H1 (cell line): ENCODE data around the gene KDM2A. TPM values are rescaled to one million over a fixed set of nuclear protein-coding genes. Genes with fewer than 3 reads are reported as not detected.

Experiments used
- CHD7 ChIP-seq: fragments of 300-600 bp; sonication (generic); IDR thresholded peaks from 2 replicates; pipeline ENCODE4 v1.7.1; 2012; ENCODE audit warnings: low read length, moderate library complexity, mild to moderate bottlenecking, inconsistent platforms; ENCODE audit not compliant: insufficient replicate concordance
- E2F6 ChIP-seq: IDR thresholded peaks from 2 replicates; pipeline ENCODE4 v1.6.1; 2012; ENCODE audit warnings: inconsistent platforms
- GABPA ChIP-seq: IDR thresholded peaks from 2 replicates; pipeline ENCODE4 v1.6.1; 2011; ENCODE audit warnings: mild to moderate bottlenecking, low read length, moderate library complexity, borderline replicate concordance; ENCODE audit not compliant: insufficient read depth
- MAFK ChIP-seq: IDR thresholded peaks from 2 replicates; pipeline ENCODE4 v1.6.1; 2012; ENCODE audit warnings: low read depth, mild to moderate bottlenecking, improper control_type of control experiment, low read length
- MAX ChIP-seq: IDR thresholded peaks from 2 replicates; pipeline ENCODE4 v1.6.1; 2012; ENCODE audit warnings: inconsistent platforms
- POLR2A ChIP-seq, 2 experiments: IDR thresholded peaks; 1 replicate in 1 of 2; 2 replicates in 1 of 2; pipeline ENCODE4 v1.6.1; 2011; ENCODE audit warnings: low read depth in 2 of 2, low read length in 2 of 2, mild to moderate bottlenecking in 2 of 2; ENCODE audit errors: control extremely low read depth in 1 of 2
- SIN3A ChIP-seq, 2 experiments: IDR thresholded peaks in 1 of 2; conservative IDR thresholded peaks in 1 of 2; 2 replicates each; pipeline ENCODE4 v1.6.1; 2011 to 2012; ENCODE audit warnings: low read length in 2 of 2, improper control_type of control experiment in 1 of 2, low read depth in 1 of 2, mild to moderate bottlenecking in 1 of 2
- SP4 ChIP-seq: IDR thresholded peaks from 2 replicates; pipeline ENCODE4 v1.6.1; 2012; ENCODE audit warnings: low read length, inconsistent platforms
- polyA plus RNA-seq, 7 experiments: library from polyadenylated mRNA; depleted of rRNA in 3 of 7; stranded (reverse) in 5 of 7; unstranded in 2 of 7; fragments of >200 nt in 5 of 7; fragments of 200-250 nt in 2 of 7; gene quantifications; 1 replicate in 5 of 7; 2 replicates in 1 of 7; 4 replicates in 1 of 7; pipeline versions ENCODE4 v1.2.1 to v1.2.3, GENCODE V29; 2011 to 2013; ENCODE audit warnings: missing spikeins in 2 of 7, mixed read lengths in 2 of 7
- total RNA-seq: library from RNA; stranded (reverse); fragmentation: NEBNext Ultra II Directional; extraction: Animal tissue kit (Norgen Biotek cat#: 25700); gene quantifications from 2 replicates; pipeline ENCODE4 v1.2.1, GENCODE V29; 2021

KDM2A gene
- total and polyA plus RNA-seq, 2 of the 8 experiments (the other 6 are each of a cell fraction or from before 2014, with no cell fraction given): 55.4 to 66.2 TPM

- TF ChIP-seq CHD7: no peak
- peak; percentile 6; the same call in 1 of the 2 replicates for TF ChIP-seq E2F6
- TF ChIP-seq SP4: 0 out of 2 replicates have a peak, but pooled peaks have one; percentile 24
- TF ChIP-seq MAFK: no peak
- peak; percentile 64 to 70; a peak in 2 of 4 replicates for TF ChIP-seq SIN3A (conservative IDR thresholded peaks at IDR 0.05 in 1 of 2, IDR thresholded peaks at IDR 0.05 in 1 of 2; ENCODE audit: low read depth in 1 of 2, low read length in 2 of 2)
- TF ChIP-seq GABPA: peak; percentile 42; the same call in 1 of the 2 replicates
- no peak for TF ChIP-seq POLR2A (IDR thresholded peaks at IDR 0.05; ENCODE audit: control extremely low read depth in 1 of 2, low read depth in 2 of 2, low read length in 2 of 2)
- TF ChIP-seq MAX: peak; percentile 54; the same call in 1 of the 2 replicates
Observed at GRCh38 chr11:67270256-67271204, 151.5 kb downstream of the KDM2A start (continued).
